IPS-11a (cell line): ENCODE measurements around the gene CTAG1A.
"Not testable (repeated sequence)": the region's sequence is repeated elsewhere in the genome, so short reads cannot be mapped to it uniquely, and the experiment has no call there.

ENCODE experiments used
- H3K4me3 ChIP-seq: one replicate; pipeline ENCODE4 v1.5.1; 2013; ENCODE audit warnings: low read depth, low read length, control low read depth

The CTAG1A gene

DNA sequence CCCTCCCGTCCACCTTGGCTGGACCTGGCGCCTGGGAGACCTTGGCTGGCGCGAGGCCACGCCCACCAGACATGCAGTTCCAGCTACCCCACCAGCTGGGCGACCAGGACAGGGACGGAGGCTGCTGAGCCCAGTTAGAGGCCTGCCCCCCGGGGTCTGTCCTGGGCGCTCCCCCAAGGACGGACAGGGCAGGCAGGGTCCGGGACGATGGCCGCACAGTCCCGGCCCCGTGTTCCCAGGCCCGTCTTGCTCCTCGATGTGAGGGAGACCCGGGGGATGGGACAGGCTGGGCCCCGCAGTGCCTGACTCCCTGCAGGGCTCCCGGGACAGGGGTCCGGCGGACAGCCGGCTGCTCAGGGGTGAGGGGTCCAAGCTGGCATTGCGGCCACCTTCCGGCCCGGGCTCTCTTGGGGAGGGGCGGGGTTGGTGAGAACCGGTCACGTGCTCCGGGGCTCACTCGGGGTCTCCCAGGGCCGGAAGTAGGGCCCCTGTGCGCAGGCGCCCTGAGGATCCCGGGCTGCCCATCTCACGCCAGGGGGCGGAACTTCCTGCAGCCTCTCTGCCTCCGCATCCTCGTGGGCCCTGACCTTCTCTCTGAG, at the start of gene CTAG1A:
TSS of gene CTAG1A (plus strand) at position 549 of the 599 bp plus-strand sequence. CDS start 74 bp downstream, outside the sequence.
- H3K4me3 ChIP-seq: not testable (repeated sequence)

DNA sequence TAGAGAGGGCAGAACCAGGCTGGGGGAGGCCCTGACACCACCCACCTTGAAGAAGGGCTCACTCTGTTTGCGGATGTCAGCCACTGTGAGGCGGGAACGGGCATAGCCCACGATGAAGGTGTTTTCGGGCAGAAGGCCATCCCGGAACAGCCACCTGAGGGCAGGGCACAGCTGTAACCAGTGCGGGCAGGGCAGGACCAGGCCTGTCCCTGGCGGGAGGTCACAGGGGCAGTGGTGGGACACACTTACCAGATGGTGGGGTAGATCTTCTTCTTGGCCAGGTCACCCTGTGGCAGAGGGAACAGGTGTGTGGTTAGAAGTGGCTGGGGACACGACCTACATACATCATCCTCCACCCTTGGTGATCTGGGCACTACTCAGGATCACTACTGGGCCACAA, 49.0 kb upstream of the CTAG1A start:
- no peak overlapping the region for H3K4me3 ChIP-seq

DNA sequence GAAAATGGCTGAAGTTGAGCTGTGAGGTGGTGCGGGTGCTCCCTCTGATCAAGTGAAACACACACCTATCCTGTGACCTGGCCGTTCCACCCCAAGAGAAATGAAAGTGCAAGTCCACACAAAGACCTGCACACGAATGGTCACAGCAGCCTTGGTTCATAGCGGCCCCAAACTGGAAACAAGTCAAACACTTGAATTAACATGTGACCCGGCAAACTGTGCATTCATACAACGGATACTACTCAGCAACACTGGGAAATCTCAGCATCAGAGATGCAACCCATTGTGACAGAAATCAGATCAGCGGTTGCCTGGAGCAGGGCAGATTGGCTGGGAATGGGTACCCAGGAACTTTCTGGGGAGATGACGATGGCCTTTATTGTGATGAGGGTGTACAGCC, 45.9 kb upstream of the CTAG1A start:
- H3K4me3 ChIP-seq: no peak overlapping the region

- not testable (repeated sequence) for H3K4me3 ChIP-seq
Measured at GRCh38 chrX:154540365-154540764, 44.6 kb upstream of the CTAG1A start.

DNA sequence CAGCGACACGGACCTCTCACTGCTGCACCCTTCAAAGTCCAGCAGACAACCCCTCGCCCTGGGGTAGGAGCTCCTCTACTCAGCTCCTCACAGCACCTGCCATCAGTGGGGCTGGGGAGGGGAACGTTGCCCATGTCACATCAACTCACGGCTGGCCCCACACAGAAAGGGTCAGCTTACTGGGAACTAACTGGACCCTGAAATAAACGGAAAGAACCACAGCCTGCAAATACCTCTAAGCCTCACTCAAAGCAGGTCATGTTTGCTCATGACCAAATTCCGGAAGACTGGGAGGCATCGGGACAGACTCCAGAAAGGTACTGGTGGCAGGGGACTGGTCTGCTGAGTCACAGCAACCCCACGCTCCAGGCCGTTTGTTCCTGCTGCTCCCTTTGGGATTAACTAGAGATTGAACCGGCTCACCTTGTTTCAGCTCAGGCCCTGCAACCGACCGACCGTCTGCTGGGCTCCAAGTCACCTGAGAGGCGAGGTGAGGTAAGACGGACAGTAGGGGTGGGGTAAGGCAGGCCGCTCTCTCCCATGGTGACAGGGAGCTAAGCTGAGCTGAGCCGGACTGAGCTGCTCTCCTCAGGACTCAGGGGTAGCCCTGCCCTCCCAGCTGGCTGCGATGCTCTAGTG, 43.9 kb upstream of the CTAG1A start:
- no peak overlapping the region for H3K4me3 ChIP-seq

DNA sequence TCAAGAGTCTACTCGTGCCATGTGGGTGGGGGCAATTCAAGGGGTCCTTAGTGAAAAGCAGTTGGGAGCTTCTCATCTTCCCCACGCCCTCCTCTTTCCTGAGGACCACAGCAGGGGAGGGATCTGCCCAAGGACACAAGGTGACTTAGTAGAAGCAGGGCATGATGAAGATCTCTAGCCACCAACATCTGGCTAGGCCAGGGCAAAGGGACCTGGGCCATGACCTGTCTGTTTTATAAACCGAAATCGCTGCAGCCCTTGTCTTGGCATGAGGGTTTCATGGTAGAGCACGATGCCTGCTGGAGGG, 43.4 kb upstream of the CTAG1A start:
- no peak overlapping the region for H3K4me3 ChIP-seq

GRCh38 chrX:154541896-154542722, 42.8 kb upstream of the CTAG1A start:
- no peak overlapping the region for H3K4me3 ChIP-seq

- H3K4me3 ChIP-seq: no peak overlapping the region
Measured at GRCh38 chrX:154542723-154543424, 42.1 kb upstream of the CTAG1A start.

GRCh38 chrX:154545673-154546274, 39.2 kb upstream of the CTAG1A start:
- peak overlapping the region; percentile 46 for H3K4me3 ChIP-seq

DNA sequence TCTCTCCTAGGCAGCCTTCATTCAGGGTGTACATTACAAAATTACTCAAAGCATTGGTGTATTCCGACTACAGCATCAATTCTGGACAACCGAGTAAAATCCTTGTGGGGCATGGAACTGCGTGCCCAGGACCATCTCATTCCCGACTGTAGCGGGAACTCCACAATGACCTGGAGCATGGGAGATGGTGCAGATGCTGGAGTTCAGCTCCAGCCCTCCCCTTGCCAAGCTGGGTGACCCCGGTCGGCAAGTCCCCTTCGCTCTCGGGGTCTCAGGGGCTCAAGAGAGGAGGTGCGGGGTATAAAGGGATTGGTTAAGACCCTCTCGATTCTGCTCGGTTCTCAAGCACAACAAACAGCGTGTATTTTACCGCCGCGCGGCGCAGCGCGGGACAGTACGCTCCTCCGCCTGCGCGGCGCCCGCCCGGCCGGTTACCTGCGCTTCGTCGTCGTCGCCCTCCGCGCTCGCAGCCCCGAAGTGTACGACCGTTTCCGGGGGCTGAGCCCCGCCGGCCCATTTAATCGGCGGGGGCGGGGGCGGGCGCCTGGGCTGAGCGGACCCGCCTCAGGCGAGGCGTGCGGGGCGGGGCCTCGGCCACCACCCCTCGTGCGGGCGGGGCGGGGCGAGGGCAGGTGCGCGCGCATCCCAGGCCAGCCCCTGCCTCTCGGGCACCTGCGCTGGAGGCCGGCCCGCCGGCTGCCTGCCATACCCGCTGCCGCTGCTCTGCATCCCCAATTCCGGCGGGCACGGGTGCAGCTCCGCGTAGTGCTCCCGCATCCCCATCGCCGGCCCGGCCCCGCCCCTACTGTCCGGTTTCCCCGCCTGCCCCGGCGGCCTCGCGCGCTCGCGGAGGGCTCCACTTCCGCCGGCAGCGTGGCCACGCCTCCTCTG, 38.3 kb upstream of the CTAG1A start, which contains the start of gene G6PD:
TSS of gene G6PD (minus strand) at position 493 of the 891 bp plus-strand sequence. CDS start 691 bp downstream, outside the sequence.
- peak within 1 kb of the TSS; percentile 74 for H3K4me3 ChIP-seq

DNA sequence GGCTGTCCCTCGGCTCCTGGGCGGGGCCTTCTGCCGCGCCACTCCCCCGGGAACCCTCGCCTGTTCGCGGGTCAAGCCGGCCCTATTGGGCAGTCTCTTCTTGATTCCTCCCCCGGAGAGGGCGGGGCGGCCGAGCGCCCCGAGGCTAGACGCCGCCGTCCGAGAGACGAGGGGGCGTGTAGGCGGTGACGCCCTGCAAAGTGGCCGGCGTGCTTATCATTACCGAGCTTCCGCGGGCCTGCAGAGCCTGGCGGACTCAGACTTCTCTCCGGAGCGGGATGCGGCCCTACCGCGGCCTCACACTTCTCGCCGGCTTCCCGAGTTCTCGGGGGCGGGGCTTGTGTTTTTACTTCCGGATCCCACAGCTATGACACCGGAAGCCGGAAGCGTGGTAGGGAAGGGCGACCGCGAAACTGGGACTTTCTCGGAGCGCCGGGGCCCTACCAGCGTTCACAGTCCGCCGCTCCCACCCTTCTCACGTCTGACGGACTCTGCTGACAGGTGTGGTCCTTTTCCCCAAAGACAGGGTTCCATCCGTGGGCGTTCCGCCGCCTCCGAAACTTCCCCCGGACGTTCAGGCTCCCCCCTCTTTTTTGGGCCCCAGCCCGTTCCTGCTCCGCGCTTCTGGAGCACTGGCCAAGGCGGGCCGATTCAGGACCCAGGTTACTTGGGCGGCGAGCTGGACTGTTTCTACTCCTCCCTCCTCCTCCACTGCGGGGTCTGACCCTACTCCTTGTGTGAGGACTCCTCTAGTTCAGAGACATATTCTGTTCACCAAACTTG, 37.5 kb upstream of the CTAG1A start, which contains the start of gene IKBKG:
TSS of gene IKBKG (plus strand) at position 376 of the 783 bp plus-strand sequence. CDS start 4,383 bp downstream, outside the sequence.
- H3K4me3 ChIP-seq: peak within 1 kb of the TSS; percentile 74

DNA sequence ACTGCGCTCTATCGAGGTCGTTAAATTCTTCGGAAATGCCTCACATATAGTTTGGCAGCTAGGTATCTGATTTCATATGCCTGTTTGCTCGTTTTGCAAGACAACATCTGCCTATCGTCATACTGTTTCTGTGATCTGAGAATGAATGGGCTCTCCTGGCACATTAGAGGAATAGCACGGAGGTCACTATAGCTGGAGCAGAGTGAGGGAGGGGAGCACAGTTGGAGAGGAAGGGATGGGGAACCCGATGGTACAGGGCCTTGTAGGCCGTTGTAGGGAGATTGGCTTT, 37.0 kb upstream of the CTAG1A start:
- peak overlapping the region; percentile 74 for H3K4me3 ChIP-seq

GRCh38 chrX:154549766-154550165, 35.2 kb upstream of the CTAG1A start:
- H3K4me3 ChIP-seq: no peak overlapping the region

DNA sequence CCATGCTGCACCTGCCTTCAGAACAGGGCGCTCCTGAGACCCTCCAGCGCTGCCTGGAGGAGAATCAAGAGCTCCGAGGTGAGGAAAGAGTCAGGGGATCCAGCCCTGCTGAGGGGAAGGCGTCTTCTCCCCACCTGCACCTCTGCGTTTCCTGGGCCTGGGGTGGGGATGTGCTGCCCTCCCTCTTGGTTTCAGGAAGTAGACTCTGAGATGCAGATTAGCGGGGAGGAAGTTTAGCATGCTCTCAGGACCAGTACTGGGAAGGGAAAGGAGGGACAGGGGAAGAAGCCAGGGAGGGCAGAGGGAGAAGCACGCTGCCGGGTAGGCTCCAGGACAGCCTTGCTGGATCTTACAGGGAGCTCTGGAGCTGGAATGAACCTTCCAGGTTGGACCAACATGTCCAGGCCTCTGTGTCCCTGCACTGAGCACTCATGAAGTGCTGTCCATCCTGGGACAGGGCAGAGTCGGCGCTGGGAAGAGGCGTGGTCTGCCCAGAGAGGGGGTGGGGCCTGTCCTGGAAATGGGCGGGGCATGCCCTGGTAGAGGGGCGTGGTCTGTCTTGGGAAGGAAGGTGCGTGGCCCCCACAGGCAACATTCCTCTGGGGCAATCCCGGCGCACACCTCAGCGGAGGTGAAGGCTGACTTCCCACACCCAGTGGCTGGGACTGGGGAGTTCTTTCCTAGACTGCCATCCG, 32.7 kb upstream of the CTAG1A start:
- H3K4me3 ChIP-seq: not testable (repeated sequence)

DNA sequence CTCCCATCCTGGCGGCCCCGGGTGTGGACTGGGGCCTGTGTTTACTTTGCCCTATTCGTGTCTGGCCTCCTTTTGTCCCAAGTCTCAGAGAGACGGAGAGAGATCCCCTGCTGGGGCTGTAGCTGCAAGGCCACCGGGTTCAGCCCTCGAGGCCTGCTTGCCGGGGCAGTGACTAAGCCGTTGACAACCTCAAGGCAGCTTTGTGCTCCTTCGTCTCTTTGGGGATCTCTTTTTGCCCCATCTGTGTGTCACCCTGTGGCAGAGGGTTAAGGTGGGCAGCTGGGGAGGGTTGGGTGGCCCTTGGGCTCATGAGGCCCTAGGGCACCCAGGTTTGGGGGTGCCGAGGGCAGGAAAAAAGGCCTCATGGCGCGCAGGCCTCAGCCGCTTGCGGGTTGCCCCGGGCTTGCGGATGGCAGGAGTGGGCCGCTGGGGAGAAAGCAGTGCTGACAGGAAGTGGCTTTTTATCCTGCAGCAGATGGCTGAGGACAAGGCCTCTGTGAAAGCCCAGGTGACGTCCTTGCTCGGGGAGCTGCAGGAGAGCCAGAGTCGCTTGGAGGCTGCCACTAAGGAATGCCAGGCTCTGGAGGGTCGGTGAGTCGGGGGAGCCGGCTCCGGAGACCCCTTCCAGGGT, 26.8 kb upstream of the CTAG1A start:
- H3K4me3 ChIP-seq: not testable (repeated sequence)

DNA sequence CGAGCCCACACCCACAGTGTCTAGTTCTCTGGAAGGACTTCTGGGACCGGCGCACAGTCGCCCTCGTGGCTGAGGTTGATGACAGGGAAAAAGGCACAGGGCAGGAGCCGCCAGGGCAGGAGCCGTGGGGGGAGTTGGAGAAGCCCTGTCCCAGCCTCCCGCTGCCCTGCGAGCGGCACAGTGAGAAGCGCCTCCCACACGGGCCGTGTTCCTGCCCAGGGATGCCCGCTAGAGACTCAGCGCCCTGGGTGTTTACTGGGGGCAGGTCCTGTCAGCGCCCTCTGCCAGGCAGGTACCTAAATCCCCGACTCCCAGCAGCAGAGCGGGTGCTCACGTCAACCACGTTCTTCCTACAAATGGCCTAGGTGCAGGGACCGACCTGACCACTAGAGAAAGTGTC, 26.0 kb upstream of the CTAG1A start:
- H3K4me3 ChIP-seq: not testable (repeated sequence)

DNA sequence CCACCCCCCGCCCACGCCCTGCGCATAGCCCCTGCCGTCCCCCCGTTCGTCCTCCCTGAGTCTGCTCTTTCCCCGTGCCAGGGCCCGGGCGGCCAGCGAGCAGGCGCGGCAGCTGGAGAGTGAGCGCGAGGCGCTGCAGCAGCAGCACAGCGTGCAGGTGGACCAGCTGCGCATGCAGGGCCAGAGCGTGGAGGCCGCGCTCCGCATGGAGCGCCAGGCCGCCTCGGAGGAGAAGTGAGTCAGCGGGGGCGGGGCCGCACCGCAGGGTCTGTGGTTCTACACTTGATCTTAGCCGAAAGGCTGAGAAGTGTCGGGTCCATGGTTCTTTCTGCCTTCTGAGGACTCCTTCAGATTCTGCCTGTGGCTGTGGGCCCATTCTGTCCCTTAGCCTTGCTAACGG, 24.6 kb upstream of the CTAG1A start:
- H3K4me3 ChIP-seq: not testable (repeated sequence)

DNA sequence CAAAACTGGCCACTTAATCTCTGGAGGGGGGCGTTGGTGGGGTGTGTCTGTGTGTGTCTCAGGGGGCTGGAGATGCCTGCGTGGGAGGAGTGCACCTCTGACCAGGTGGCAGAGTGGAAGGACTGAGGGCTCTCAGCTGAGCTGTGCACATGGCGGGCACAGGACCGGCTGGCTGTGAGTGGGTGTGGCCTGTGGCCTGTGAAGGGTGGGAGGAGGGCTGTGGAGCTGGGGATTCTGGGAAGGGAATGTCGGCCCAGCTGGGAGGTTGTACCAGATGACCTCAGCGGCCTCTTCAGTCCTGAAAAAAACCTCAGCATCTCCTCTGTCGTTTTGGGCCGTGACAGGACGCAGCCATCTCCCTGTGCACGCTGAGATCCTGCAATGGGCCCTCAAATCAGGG, 22.6 kb upstream of the CTAG1A start:
- H3K4me3 ChIP-seq: not testable (repeated sequence)
